ENCODE measurements around the gene EPYC.

DNA sequence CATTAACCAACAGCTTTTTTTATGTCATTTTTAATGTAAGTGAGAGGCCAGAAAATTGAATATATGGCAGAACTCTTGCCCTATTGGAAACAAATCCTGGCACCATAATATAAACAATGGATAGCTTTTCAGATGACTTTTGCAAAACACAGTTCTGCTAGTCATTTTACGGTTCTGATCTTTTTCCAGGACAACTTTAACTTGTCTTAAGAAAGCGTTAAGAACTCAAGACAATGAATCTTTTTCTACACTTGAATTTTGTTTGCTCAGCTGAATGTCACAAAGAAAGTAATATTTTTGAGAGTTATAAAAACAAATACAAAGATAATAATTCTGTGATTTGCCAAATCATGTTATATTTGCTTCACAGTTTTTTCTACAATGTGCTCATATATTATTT lies 39.8 kb upstream of the EPYC start:
- TF ChIP-seq, protein P1, sequence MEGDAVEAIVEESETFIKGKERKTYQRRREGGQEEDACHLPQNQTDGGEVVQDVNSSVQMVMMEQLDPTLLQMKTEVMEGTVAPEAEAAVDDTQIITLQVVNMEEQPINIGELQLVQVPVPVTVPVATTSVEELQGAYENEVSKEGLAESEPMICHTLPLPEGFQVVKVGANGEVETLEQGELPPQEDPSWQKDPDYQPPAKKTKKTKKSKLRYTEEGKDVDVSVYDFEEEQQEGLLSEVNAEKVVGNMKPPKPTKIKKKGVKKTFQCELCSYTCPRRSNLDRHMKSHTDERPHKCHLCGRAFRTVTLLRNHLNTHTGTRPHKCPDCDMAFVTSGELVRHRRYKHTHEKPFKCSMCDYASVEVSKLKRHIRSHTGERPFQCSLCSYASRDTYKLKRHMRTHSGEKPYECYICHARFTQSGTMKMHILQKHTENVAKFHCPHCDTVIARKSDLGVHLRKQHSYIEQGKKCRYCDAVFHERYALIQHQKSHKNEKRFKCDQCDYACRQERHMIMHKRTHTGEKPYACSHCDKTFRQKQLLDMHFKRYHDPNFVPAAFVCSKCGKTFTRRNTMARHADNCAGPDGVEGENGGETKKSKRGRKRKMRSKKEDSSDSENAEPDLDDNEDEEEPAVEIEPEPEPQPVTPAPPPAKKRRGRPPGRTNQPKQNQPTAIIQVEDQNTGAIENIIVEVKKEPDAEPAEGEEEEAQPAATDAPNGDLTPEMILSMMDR (tag by site-specific recombination; IDR thresholded peaks at IDR 0.05) = no peak
- TF ChIP-seq SP7 (tag by site-specific recombination; IDR thresholded peaks at IDR 0.05) (no peak), ZFP41 (tag by site-specific recombination; IDR thresholded peaks at IDR 0.05; ENCODE audit: borderline replicate concordance) (no peak), KLF7 (tag by site-specific recombination; IDR thresholded peaks at IDR 0.05; ENCODE audit: borderline replicate concordance) (no peak), OVOL3 (tag by site-specific recombination; IDR thresholded peaks at IDR 0.05) (no peak), ZNF175 (tag by site-specific recombination; IDR thresholded peaks at IDR 0.05) (no peak), TRIM28 (IDR thresholded peaks at IDR 0.05; ENCODE audit: borderline replicate concordance, low read length) (no peak)
- TF ChIP-seq, protein P2, sequence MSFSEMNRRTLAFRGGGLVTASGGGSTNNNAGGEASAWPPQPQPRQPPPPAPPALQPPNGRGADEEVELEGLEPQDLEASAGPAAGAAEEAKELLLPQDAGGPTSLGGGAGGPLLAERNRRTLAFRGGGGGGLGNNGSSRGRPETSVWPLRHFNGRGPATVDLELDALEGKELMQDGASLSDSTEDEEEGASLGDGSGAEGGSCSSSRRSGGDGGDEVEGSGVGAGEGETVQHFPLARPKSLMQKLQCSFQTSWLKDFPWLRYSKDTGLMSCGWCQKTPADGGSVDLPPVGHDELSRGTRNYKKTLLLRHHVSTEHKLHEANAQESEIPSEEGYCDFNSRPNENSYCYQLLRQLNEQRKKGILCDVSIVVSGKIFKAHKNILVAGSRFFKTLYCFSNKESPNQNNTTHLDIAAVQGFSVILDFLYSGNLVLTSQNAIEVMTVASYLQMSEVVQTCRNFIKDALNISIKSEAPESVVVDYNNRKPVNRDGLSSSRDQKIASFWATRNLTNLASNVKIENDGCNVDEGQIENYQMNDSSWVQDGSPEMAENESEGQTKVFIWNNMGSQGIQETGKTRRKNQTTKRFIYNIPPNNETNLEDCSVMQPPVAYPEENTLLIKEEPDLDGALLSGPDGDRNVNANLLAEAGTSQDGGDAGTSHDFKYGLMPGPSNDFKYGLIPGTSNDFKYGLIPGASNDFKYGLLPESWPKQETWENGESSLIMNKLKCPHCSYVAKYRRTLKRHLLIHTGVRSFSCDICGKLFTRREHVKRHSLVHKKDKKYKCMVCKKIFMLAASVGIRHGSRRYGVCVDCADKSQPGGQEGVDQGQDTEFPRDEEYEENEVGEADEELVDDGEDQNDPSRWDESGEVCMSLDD (tag by site-specific recombination; IDR thresholded peaks at IDR 0.05) = no peak

Measured in HEK293 (cell line).